ENCODE measurements around the gene KCNH6. TPM values are rescaled to one million over a fixed set of nuclear protein-coding genes. Genes with fewer than 3 reads are reported as not detected.

Gene KCNH6
- total and polyA plus RNA-seq, 9 of the 15 experiments (the other 6 are each of a cell fraction or from before 2014, with no cell fraction given): not detected

GRCh38 chr17:63549946-63550816 lies 27.0 kb downstream of the KCNH6 start, which contains the start of gene DCAF7 (continued):
- no peak; the same call in 1 of the 2 replicates for TF ChIP-seq ZSCAN29 (IDR thresholded peaks at IDR 0.05)
- TF ChIP-seq HOMEZ (CRISPR knock-in tag; IDR thresholded peaks at IDR 0.05): no peak
- no peak for TF ChIP-seq ZNF740 (CRISPR knock-in tag; IDR thresholded peaks at IDR 0.05)
- TF ChIP-seq ZNF740 (tag; IDR thresholded peaks at IDR 0.05): no peak
- no peak for TF ChIP-seq KLF6 (CRISPR knock-in tag; IDR thresholded peaks at IDR 0.05; ENCODE audit: borderline replicate concordance)
- no peak for TF ChIP-seq SMARCE1 (IDR thresholded peaks at IDR 0.05)
- no peak for TF ChIP-seq ZNF197 (CRISPR knock-in tag; IDR thresholded peaks at IDR 0.05; ENCODE audit: low read depth)
- TF ChIP-seq SNAPC5 (CRISPR knock-in tag; IDR thresholded peaks at IDR 0.05): no peak
- no peak for TF ChIP-seq NFE2 (IDR thresholded peaks at IDR 0.05; ENCODE audit: low read depth)
- TF ChIP-seq CBX2 (IDR thresholded peaks at IDR 0.05; ENCODE audit: insufficient read depth, low read length, poor library complexity, severe bottlenecking): no peak
- TF ChIP-seq E2F8 (IDR thresholded peaks at IDR 0.05; ENCODE audit: low read depth, partially characterized antibody): peak; percentile 76
- TF ChIP-seq MYBL2 (IDR thresholded peaks at IDR 0.05; ENCODE audit: low read depth): peak; percentile 94
- TF ChIP-seq MYBL2 (CRISPR knock-in tag; IDR thresholded peaks at IDR 0.05; ENCODE audit: borderline replicate concordance): no peak
- no peak for TF ChIP-seq TFAM (CRISPR knock-in tag; conservative IDR thresholded peaks at IDR 0.05)
- TF ChIP-seq ZNF830 (CRISPR knock-in tag; IDR thresholded peaks at IDR 0.05): no peak
- TF ChIP-seq DDX20 (tag; IDR thresholded peaks at IDR 0.05; ENCODE audit: low read depth): no peak
- TF ChIP-seq MXD1 (CRISPR knock-in tag; IDR thresholded peaks at IDR 0.05; ENCODE audit: borderline replicate concordance, poor library complexity, severe bottlenecking): peak; percentile 32
- TF ChIP-seq ZNF408 (CRISPR knock-in tag; IDR thresholded peaks at IDR 0.05; ENCODE audit: low read depth): no peak
- TF ChIP-seq ZSCAN32 (CRISPR knock-in tag; IDR thresholded peaks at IDR 0.05): no peak
- no peak for TF ChIP-seq ZNF146 (CRISPR knock-in tag; IDR thresholded peaks at IDR 0.05; ENCODE audit: unreplicated experiment)
- TF ChIP-seq ZNF133 (CRISPR knock-in tag; IDR thresholded peaks at IDR 0.05): no peak
